ENCODE data around the gene MYCBP2.

GRCh38 chr13:77172650-77173049, 154.2 kb downstream of the MYCBP2 start:
- TF ChIP-seq ZNF274 (IDR thresholded peaks at IDR 0.05; ENCODE audit: low read depth, low read length) = no peak
- no peak for TF ChIP-seq YY1 (IDR thresholded peaks at IDR 0.05; ENCODE audit: insufficient read depth, insufficient read length)
- no peak for TF ChIP-seq SUZ12 (IDR thresholded peaks at IDR 0.05; ENCODE audit: extremely low read depth, insufficient read depth, insufficient read length)
